A673 (cell line): ENCODE measurements around the gene PSMA7. TPM values are rescaled to one million over a fixed set of nuclear protein-coding genes. Genes with fewer than 3 reads are reported as not detected.
"Not testable (repeated sequence)": the region's sequence is repeated elsewhere in the genome, so short reads cannot be mapped to it uniquely, and the experiment has no call there.

Experiments used
- BruUV-seq: library from RNA; stranded (reverse); fragments of 400-500 nt; replicated peaks from 2 replicates; lab custom pipeline; 2021; lab: Mats Ljungman, UMichigan
- CTCF ChIA-PET: fragments of 300-600 bp; sonication (Branson Sonifier 250); formaldehyde crosslinking; loops from one replicate; lab custom pipeline; 2022; ENCODE audit warnings: antibody characterized with exemption; lab: Charles Lee
- POLR2A ChIA-PET: fragments of 300-600 bp; sonication (Branson Sonifier 250); formaldehyde crosslinking; loops from one replicate; lab custom pipeline; 2022; ENCODE audit warnings: antibody characterized with exemption; ENCODE audit not compliant: low non-redundant PET; lab: Charles Lee
- DNase-seq: peaks from one replicate; pipeline ENCODE4 v3.0.0-alpha.2; 2015; ENCODE audit warnings: low spot score
- H3K27ac ChIP-seq: fragments of 200-600 bp; sonication (generic); 2 replicates; pipeline ENCODE4 v1.5.1; 2016; ENCODE audit warnings: mixed run types, low read depth, mild to moderate bottlenecking, mixed read lengths, antibody characterized with exemption, low read length; ENCODE audit not compliant: poor library complexity, severe bottlenecking
- H3K27me3 ChIP-seq: fragments of 200-600 bp; sonication (generic); replicated peaks from 2 replicates; pipeline ENCODE4 v1.6.1; 2017; ENCODE audit warnings: mixed run types, low read depth, mild to moderate bottlenecking, mixed read lengths, antibody characterized with exemption, low read length; ENCODE audit not compliant: insufficient read depth, poor library complexity
- H3K36me3 ChIP-seq: fragments of 200-600 bp; sonication (generic); 2 replicates; pipeline ENCODE4 v1.6.1; 2016; ENCODE audit warnings: mixed run types, mild to moderate bottlenecking, mixed read lengths, antibody characterized with exemption, low read length; ENCODE audit not compliant: insufficient read depth, poor library complexity, severe bottlenecking
- H3K4me1 ChIP-seq: fragments of 200-600 bp; sonication (generic); 2 replicates; pipeline ENCODE4 v1.6.1; 2017; ENCODE audit warnings: mixed run types, mild to moderate bottlenecking, mixed read lengths, antibody characterized with exemption, low read length; ENCODE audit not compliant: insufficient read depth, poor library complexity, severe bottlenecking
- H3K4me3 ChIP-seq: fragments of 200-600 bp; sonication (generic); 2 replicates; pipeline ENCODE4 v1.5.1; 2016; ENCODE audit warnings: low read depth, mixed run types, mild to moderate bottlenecking, mixed read lengths, low read length; ENCODE audit not compliant: poor library complexity, severe bottlenecking
- H3K9me3 ChIP-seq: fragments of 200-600 bp; sonication (generic); 2 replicates; pipeline ENCODE4 v1.6.1; 2016; ENCODE audit warnings: mixed run types, low read depth, mild to moderate bottlenecking, mixed read lengths, antibody characterized with exemption, low read length; ENCODE audit not compliant: poor library complexity, severe bottlenecking
- CTCF ChIP-seq: fragments of 300-800, 200-600 bp; sonication (generic); conservative IDR thresholded peaks from 2 replicates; pipeline ENCODE4 v1.5.1; 2017; ENCODE audit warnings: low read depth, mild to moderate bottlenecking, antibody characterized with exemption, low read length, moderate library complexity, mixed read lengths
- EZH2 ChIP-seq: fragments of 200-600 bp; sonication (generic); IDR thresholded peaks from 2 replicates; pipeline ENCODE4 v1.6.1; 2017; ENCODE audit warnings: borderline replicate concordance, low read depth, mild to moderate bottlenecking, mixed read lengths, antibody characterized with exemption, low read length; ENCODE audit not compliant: poor library complexity, severe bottlenecking
- intact Hi-C: fragments of 100-400 bp; cut with micrococcal nuclease; formaldehyde crosslinking; loops from one replicate; pipeline ENCODE4 v1.10.0; 2022; ENCODE audit not compliant: unreplicated experiment
- total RNA-seq: library from RNA; stranded (reverse); gene quantifications from 2 replicates; pipeline ENCODE4 v1.2.3, GENCODE V29; 2021

The PSMA7 gene
- total RNA-seq, 1 experiment from 2014 or later = 593 TPM

DNA sequence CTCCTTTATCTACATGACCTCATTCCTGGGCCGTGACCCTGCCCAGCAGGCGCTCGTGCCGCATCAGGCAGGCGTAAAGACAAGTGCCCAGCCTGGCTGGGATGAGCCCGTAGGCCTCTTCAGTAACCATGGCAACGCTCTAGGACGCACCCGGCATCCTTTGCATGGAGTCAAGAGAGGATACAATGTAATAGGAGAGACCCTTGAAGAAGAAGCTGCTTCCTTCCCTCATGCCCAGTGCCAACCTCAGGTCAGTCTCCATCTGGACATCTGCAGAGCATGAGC, 25.9 kb downstream of the PSMA7 start:
- H3K9me3 ChIP-seq = no peaks in the 10 kb centered on the region
- no peak overlapping the region for H3K4me3 ChIP-seq
- CTCF ChIA-PET = no interaction called here
- POLR2A ChIA-PET = no interaction called here
- intact Hi-C loops = no loop called here
- H3K27ac ChIP-seq = no peak overlapping the region
- no peak for DNase-seq
- H3K27me3 ChIP-seq = no peaks in the 10 kb centered on the region
- TF ChIP-seq CTCF (no peak), EZH2 (no peak)
- no peaks in the 10 kb centered on the region for H3K36me3 ChIP-seq
- no TSS peak for BruUV-seq
- H3K4me1 ChIP-seq = peaks cover 4% of the 10 kb centered on the region

GRCh38 chr20:62116558-62117361, 26.4 kb downstream of the PSMA7 start:
- no peaks in the 10 kb centered on the region for H3K27me3 ChIP-seq
- POLR2A ChIA-PET = no interaction called here
- H3K4me1 ChIP-seq = peaks cover 4% of the 10 kb centered on the region
- DNase-seq = no peak
- intact Hi-C loops = no loop called here
- no peak overlapping the region for H3K27ac ChIP-seq
- no peaks in the 10 kb centered on the region for H3K9me3 ChIP-seq
- BruUV-seq = no TSS peak
- no peak overlapping the region for H3K4me3 ChIP-seq
- H3K36me3 ChIP-seq = no peaks in the 10 kb centered on the region
- CTCF ChIA-PET = no interaction called here
- TF ChIP-seq CTCF (no peak), EZH2 (no peak)

GRCh38 chr20:62115800-62116407, 27.3 kb downstream of the PSMA7 start:
- H3K9me3 ChIP-seq, POLR2A ChIA-PET, H3K4me1 ChIP-seq, CTCF ChIA-PET, H3K27me3 ChIP-seq, BruUV-seq, H3K27ac ChIP-seq, intact Hi-C loops, DNase-seq, H3K36me3 ChIP-seq, H3K4me3 ChIP-seq: not testable (repeated sequence)
